Transverse colon (tissue), 4 donors: ENCODE results near the gene PALLD. TPM values are rescaled to one million over a fixed set of nuclear protein-coding genes. Genes with fewer than 3 reads are reported as not detected.

Source experiments
- DNase-seq: peaks from one replicate; pipeline ENCODE4 v3.0.0-alpha.2; 2019
- H3K27ac ChIP-seq, 4 donors: fragments of 200-600 bp; sonication (generic); 2 replicates each; pipeline ENCODE4 v1.5.1; 2016 to 2018; ENCODE audit warnings: inconsistent platforms in 4 of 4
- H3K27me3 ChIP-seq: fragments of 200-600 bp; sonication (generic); 2 replicates; pipeline ENCODE4 v1.5.1; 2017; ENCODE audit warnings: inconsistent platforms
- H3K36me3 ChIP-seq, 4 donors: fragments of 200-600 bp; sonication (generic); 2 replicates each; pipeline ENCODE4 v1.5.1; 2017 to 2019; ENCODE audit warnings: inconsistent platforms in 4 of 4
- H3K4me1 ChIP-seq, 4 donors: fragments of 200-600 bp; sonication (generic); 2 replicates each; pipeline ENCODE4 v1.5.1; 2017 to 2020; ENCODE audit warnings: inconsistent platforms in 4 of 4
- H3K4me3 ChIP-seq, 4 donors: fragments of 200-600 bp; sonication (generic); 1 replicate in 1 of 4; 2 replicates in 3 of 4; pipeline versions ENCODE4 v1.5.1 to v1.6.1; 2017 to 2019; ENCODE audit warnings: inconsistent platforms in 4 of 4
- H3K9me3 ChIP-seq, 2 donors: fragments of 200-600 bp; sonication (generic); 2 replicates each; pipeline ENCODE4 v1.5.1; 2017 to 2019; ENCODE audit warnings: inconsistent platforms in 2 of 2
- EP300 ChIP-seq: sonication (generic); formaldehyde crosslinking; IDR thresholded peaks from one replicate; pipeline ENCODE4 v1.6.1; 2017; ENCODE audit warnings: antibody characterized with exemption, low read depth
- POLR2A ChIP-seq: fragments of 450-650 bp; IDR thresholded peaks from one replicate; pipeline ENCODE4 v1.6.1; 2016; ENCODE audit warnings: antibody characterized with exemption, mild to moderate bottlenecking, moderate library complexity
- POLR2AphosphoS5 ChIP-seq, 3 donors: sonication (generic); formaldehyde crosslinking; IDR thresholded peaks; one replicate each; pipeline ENCODE4 v1.6.1; 2016; ENCODE audit warnings: antibody characterized with exemption in 3 of 3
- WGBS, 2 donors: methylation state at CpG; one replicate each; pipeline ENCODE4 v1.1.5; 2018; ENCODE audit warnings: low coverage in 1 of 2; 5-methylcytosine and 5-hydroxymethylcytosine counted together
- in situ Hi-C, 4 donors: fragments of 200-750 bp; cut with MboI; loops; one replicate each; pipeline versions ENCODE4 v1.15.0 to v1.15.1; 2017; ENCODE audit warnings: low sequenced_read_pairs in 3 of 4, low pct_ligation_motif_present in 1 of 4, low pct_unique_long_range_greater_than_20kb in 1 of 4
- intact Hi-C: fragments of 100-400 bp; cut with DNase I; formaldehyde crosslinking; loops from one replicate; pipeline ENCODE4 v1.15.1; 2023; ENCODE audit warnings: low total_unique reads
- total RNA-seq, 4 donors: library from RNA; depleted of rRNA; stranded (reverse); fragments of >200 nt; gene quantifications; one replicate each; pipeline ENCODE4 v1.1.0, GENCODE V29; 2016
- TF ChIP-seq, protein P1 (sequence below), 5 experiments: fragments of 200-600 bp in 3 of 5; fragments of 450-650 bp in 2 of 5; sonication (generic) in 3 of 5; IDR thresholded peaks; 1 replicate in 2 of 5; 2 replicates in 3 of 5; pipeline ENCODE4 v1.5.1; 2016 to 2017; ENCODE audit warnings: antibody characterized with exemption in 5 of 5, inconsistent platforms in 3 of 5, mild to moderate bottlenecking in 2 of 5, moderate library complexity in 1 of 5

PALLD gene
- total RNA-seq, 4 donors from 2014 or later = 230 to 309 (median 278) TPM

- TF ChIP-seq EP300 (no peak), POLR2A (no peak), POLR2AphosphoS5 (IDR thresholded peaks at IDR 0.05) (no peak)
- TF ChIP-seq, protein P1, sequence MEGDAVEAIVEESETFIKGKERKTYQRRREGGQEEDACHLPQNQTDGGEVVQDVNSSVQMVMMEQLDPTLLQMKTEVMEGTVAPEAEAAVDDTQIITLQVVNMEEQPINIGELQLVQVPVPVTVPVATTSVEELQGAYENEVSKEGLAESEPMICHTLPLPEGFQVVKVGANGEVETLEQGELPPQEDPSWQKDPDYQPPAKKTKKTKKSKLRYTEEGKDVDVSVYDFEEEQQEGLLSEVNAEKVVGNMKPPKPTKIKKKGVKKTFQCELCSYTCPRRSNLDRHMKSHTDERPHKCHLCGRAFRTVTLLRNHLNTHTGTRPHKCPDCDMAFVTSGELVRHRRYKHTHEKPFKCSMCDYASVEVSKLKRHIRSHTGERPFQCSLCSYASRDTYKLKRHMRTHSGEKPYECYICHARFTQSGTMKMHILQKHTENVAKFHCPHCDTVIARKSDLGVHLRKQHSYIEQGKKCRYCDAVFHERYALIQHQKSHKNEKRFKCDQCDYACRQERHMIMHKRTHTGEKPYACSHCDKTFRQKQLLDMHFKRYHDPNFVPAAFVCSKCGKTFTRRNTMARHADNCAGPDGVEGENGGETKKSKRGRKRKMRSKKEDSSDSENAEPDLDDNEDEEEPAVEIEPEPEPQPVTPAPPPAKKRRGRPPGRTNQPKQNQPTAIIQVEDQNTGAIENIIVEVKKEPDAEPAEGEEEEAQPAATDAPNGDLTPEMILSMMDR (IDR thresholded peaks at IDR 0.05) = no peak
- 82% methylated on average over 4 of the region's 4 CpGs; no CpG with 5 or more reads in 1 of the 2 donors for WGBS, 2 donors
- Histone ChIP-seq H3K4me3 (no peak overlapping the region), H3K4me1 (peaks cover 0 to 5% (median 0%) of the 10 kb centered on the region in 4 donors), H3K27me3 (no peaks in the 10 kb centered on the region), H3K9me3 (peaks cover 2 to 5% of the 10 kb centered on the region in 2 donors), H3K27ac (no peak overlapping the region), H3K36me3 (no peaks in the 10 kb centered on the region)
- intact Hi-C loops = no loop called here
- DNase-seq = no peak
- in situ Hi-C loops = no loop called here
Measured at GRCh38 chr4:168781341-168781740, 284.5 kb downstream of the PALLD start.

- in situ Hi-C loops (no loop called here), intact Hi-C loops (no loop called here)
- DNase-seq = no peak
- H3K36me3 ChIP-seq = no peaks in the 10 kb centered on the region
- H3K4me3 ChIP-seq = no peak overlapping the region
- TF ChIP-seq, protein P1 (IDR thresholded peaks at IDR 0.05) = no peak
- TF ChIP-seq POLR2AphosphoS5 (IDR thresholded peaks at IDR 0.05) (no peak), POLR2A (no peak), EP300 (no peak)
- WGBS, 2 donors = 75 to 77% methylated on average over 4 of the region's 4 CpGs
- no peak overlapping the region for H3K27ac ChIP-seq
- H3K9me3 ChIP-seq = no peaks in the 10 kb centered on the region
- peaks cover 0 to 6% (median 1%) of the 10 kb centered on the region in 4 donors for H3K4me1 ChIP-seq
- H3K27me3 ChIP-seq = no peaks in the 10 kb centered on the region
Measured at GRCh38 chr4:168781926-168782325, 285.1 kb downstream of the PALLD start.

DNA sequence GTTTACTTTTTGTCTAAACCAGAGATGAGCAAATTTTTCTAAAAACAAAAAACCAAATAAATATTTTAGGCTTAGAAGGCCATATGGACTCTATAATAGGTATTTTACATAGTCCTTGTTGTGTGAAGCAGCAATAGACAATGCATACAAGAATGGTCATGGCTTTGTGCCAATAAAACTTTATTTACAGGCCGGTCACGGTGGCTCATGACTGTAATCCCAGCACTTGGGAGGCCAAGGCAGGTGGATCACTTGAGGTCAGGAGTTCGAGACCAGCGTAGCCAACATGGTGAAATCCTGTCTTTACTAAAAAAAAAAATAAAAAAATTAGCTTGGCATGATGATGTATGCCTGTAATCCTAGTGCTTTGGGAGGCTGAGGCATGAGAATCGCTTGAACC is 285.6 kb downstream of the PALLD start:
- peaks cover 0 to 11% (median 4%) of the 10 kb centered on the region in 4 donors for H3K4me1 ChIP-seq
- TF ChIP-seq, protein P1 (IDR thresholded peaks at IDR 0.05) = no peak
- TF ChIP-seq POLR2A (no peak), EP300 (no peak), POLR2AphosphoS5 (IDR thresholded peaks at IDR 0.05) (no peak)
- intact Hi-C loops = no loop called here
- in situ Hi-C loops = no loop called here
- H3K36me3 ChIP-seq = no peaks in the 10 kb centered on the region
- no peak overlapping the region for H3K27ac ChIP-seq
- no peak for DNase-seq
- no peaks in the 10 kb centered on the region for H3K27me3 ChIP-seq
- 73 to 75% methylated on average over 5 of the region's 5 CpGs for WGBS, 2 donors
- H3K4me3 ChIP-seq = no peak overlapping the region
- no peaks in the 10 kb centered on the region for H3K9me3 ChIP-seq

DNA sequence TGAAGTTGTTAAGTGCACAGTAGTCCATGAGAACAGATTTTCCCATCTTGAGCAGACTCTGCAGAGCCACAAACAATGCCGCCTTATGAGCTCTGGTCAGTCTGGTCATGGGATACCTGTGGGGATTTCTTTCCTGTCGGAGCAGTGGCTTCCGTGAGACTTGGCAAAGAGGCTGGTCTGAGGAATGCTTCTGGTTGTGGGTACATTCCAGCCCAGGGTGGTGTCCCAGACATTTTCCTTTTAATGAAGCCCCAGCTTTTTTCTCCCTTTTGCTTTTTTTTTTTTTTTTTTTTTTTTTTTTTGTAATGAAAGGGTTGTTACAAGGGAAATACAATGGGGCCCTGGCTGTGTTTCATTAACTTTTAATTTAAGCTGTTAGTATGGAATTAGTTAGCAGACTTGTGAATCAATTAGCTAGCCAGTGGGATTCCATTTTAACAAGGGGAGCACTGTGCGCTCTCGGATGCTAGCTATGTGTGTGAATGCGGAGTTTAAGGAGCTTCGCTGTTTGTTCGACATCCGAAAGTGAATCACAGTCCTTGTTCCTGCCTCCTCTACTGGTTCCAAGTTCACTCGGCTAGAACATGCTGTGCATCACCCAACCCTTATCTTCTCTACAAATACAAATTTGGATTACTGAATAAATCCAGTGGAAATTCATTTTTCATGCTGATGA is 288.1 kb downstream of the PALLD start:
- TF ChIP-seq POLR2AphosphoS5 (IDR thresholded peaks at IDR 0.05) (no peak), POLR2A (no peak), EP300 (no peak)
- TF ChIP-seq, protein P1 (IDR thresholded peaks at IDR 0.05) = no peak
- Histone ChIP-seq H3K9me3 (no peaks in the 10 kb centered on the region), H3K27me3 (no peaks in the 10 kb centered on the region), H3K36me3 (no peaks in the 10 kb centered on the region), H3K27ac (no peak overlapping the region), H3K4me1 (peaks cover 0 to 24% (median 10%) of the 10 kb centered on the region in 4 donors), H3K4me3 (no peak overlapping the region)
- intact Hi-C loops = no loop called here
- 88 to 92% methylated on average over 7 to 10 of the region's 10 CpGs for WGBS, 2 donors
- no peak for DNase-seq
- in situ Hi-C loops = no loop called here
